ENCODE data around the gene PAMR1. TPM values are rescaled to one million over a fixed set of nuclear protein-coding genes. Genes with fewer than 3 reads are reported as not detected.

The PAMR1 gene
- total and polyA plus RNA-seq, 10 of the 15 experiments (the other 5 are each of a cell fraction or from before 2014, with no cell fraction given): 0.04 TPM; not detected in 9

DNA sequence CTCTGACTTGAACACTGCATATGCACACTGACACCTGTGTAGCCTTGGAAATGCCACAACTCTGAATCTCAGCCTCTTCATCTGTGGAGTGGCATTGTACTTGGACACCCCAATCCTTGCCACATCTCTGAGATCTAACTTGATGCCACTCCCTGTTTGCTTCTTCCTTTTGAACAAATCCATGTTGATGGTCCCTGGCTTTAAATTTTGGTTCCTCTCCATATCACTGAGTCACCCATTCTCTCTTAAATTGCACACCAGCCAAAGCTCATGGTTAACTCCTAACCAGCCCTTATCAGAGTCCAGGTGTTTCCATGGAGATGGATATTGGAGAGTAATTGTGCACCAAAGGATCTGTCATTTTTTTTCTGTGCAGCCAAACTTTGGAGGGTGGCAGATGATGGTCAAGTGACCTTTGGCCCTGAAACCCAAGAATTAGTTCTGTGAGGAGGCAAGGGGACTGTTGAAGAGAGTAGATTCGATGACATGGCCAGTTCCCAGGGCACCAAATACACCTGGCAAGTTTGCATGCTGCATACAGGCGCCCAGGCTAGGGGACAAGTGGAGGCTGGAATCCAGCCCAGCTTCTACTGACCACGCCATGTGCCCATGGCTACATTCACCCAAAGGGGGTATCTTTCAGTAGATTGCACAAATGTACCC is 25.1 kb upstream of the PAMR1 start:
- Histone ChIP-seq H3K4me3 (no peak overlapping the region), H3K27ac (ENCODE audit: control insufficient read depth, insufficient read depth) (no peak overlapping the region), H3K9ac (ENCODE audit: control insufficient read depth, insufficient read depth, low read length) (no peak overlapping the region), H2AFZ (ENCODE audit: control insufficient read depth, low read depth, low read length) (no peak overlapping the region), H4K20me1 (ENCODE audit: control insufficient read depth, insufficient read depth) (no peaks in the 10 kb centered on the region), H3K4me2 (ENCODE audit: control insufficient read depth, insufficient read depth) (no peak overlapping the region), H3K79me2 (ENCODE audit: control insufficient read depth, insufficient read depth, low read length) (no peaks in the 10 kb centered on the region), H3K27me3 (replicated peaks in 1 of 2; ENCODE audit: control insufficient read depth in 2 of 2, insufficient read depth in 2 of 2, low read length in 1 of 2) (peaks cover 0 to 2% of the 10 kb centered on the region in 2 experiments; a peak in 1 of 4 replicates), H3K4me1 (ENCODE audit: control insufficient read depth, insufficient read depth, low read length) (no peaks in the 10 kb centered on the region), H3K36me3 (ENCODE audit: control insufficient read depth in 2 of 2, insufficient read depth in 2 of 2, low read length in 1 of 2) (no peaks in the 10 kb centered on the region), H3K9me3 (replicated peaks; ENCODE audit: control insufficient read depth, insufficient read depth, low read length) (no peaks in the 10 kb centered on the region)
- FAIRE-seq (no peak), DNase-seq (ENCODE audit: low read depth, low spot score) (no peak), ATAC-seq (no peak)
- ChIA-PET SMC1A (ENCODE audit: uncharacterized antibody, unreplicated experiment) (interaction anchor here (1.1 kb wide), 1 partner anchor 522 kb away, joined by 3 read pairs; no protein-coding TSS in a partner anchor), POLR2A (no interaction called here), RAD21 (ENCODE audit: unreplicated experiment) (no interaction called here), CTCF (no interaction called here)
- BruUV-seq (replicated peaks): no TSS peak
- 0% methylated on average over 2 of the region's 3 CpGs for WGBS (ENCODE audit: insufficient coverage, insufficient replicate concordance, low lambda C conversion rate, missing lambda C conversion rate)
- intact Hi-C loops (cut with micrococcal nuclease; ENCODE audit: unreplicated experiment) (no loop called here), in situ Hi-C loops (cut with MboI) (no loop called here)
- TF ChIP-seq BACH1 (IDR thresholded peaks at IDR 0.05; ENCODE audit: borderline replicate concordance) (no peak), ATF7 (IDR thresholded peaks at IDR 0.05; ENCODE audit: low read depth) (no peak), TCF3 (IDR thresholded peaks at IDR 0.05; ENCODE audit: borderline replicate concordance, insufficient read depth, low read depth, low read length) (no peak), CHD4 (IDR thresholded peaks at IDR 0.05) (no peak), NR2C1 (IDR thresholded peaks at IDR 0.05) (no peak), NR2F1 (conservative IDR thresholded peaks at IDR 0.05) (no peak), CREM (IDR thresholded peaks at IDR 0.05; ENCODE audit: low read depth) (no peak), NBN (IDR thresholded peaks at IDR 0.05) (no peak), HCFC1 (IDR thresholded peaks at IDR 0.05; ENCODE audit: low read length) (no peak), TARDBP (IDR thresholded peaks at IDR 0.05; ENCODE audit: borderline replicate concordance) (no peak), MAX (IDR thresholded peaks at IDR 0.05; ENCODE audit: low read depth, low read length) (no peak)
- TF ChIP-seq, protein P1, sequence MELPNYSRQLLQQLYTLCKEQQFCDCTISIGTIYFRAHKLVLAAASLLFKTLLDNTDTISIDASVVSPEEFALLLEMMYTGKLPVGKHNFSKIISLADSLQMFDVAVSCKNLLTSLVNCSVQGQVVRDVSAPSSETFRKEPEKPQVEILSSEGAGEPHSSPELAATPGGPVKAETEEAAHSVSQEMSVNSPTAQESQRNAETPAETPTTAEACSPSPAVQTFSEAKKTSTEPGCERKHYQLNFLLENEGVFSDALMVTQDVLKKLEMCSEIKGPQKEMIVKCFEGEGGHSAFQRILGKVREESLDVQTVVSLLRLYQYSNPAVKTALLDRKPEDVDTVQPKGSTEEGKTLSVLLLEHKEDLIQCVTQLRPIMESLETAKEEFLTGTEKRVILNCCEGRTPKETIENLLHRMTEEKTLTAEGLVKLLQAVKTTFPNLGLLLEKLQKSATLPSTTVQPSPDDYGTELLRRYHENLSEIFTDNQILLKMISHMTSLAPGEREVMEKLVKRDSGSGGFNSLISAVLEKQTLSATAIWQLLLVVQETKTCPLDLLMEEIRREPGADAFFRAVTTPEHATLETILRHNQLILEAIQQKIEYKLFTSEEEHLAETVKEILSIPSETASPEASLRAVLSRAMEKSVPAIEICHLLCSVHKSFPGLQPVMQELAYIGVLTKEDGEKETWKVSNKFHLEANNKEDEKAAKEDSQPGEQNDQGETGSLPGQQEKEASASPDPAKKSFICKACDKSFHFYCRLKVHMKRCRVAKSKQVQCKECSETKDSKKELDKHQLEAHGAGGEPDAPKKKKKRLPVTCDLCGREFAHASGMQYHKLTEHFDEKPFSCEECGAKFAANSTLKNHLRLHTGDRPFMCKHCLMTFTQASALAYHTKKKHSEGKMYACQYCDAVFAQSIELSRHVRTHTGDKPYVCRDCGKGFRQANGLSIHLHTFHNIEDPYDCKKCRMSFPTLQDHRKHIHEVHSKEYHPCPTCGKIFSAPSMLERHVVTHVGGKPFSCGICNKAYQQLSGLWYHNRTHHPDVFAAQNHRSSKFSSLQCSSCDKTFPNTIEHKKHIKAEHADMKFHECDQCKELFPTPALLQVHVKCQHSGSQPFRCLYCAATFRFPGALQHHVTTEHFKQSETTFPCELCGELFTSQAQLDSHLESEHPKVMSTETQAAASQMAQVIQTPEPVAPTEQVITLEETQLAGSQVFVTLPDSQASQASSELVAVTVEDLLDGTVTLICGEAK (IDR thresholded peaks at IDR 0.05; ENCODE audit: borderline replicate concordance): no peak
